ENCODE data around the gene GRAPL.
"Not testable (repeated sequence)": the region's sequence is repeated elsewhere in the genome, so short reads cannot be mapped to it uniquely, and the experiment has no call there.

GRAPL gene

GRCh38 chr17:19188870-19189708, 61.7 kb downstream of the GRAPL start:
- not testable (repeated sequence) for DNase-seq (ENCODE audit: low spot score)

GRCh38 chr17:19189781-19190405, 62.5 kb downstream of the GRAPL start:
- not testable (repeated sequence) for DNase-seq (ENCODE audit: low spot score)

- DNase-seq (ENCODE audit: low spot score) = not testable (repeated sequence)
These were observed 69.2 kb downstream of the GRAPL start for GRCh38 chr17:19196382-19197204.

- DNase-seq (ENCODE audit: low spot score) = not testable (repeated sequence)
These were observed 75.1 kb downstream of the GRAPL start for GRCh38 chr17:19202448-19202847.

- not testable (repeated sequence) for DNase-seq (ENCODE audit: low spot score)
These were observed 76.0 kb downstream of the GRAPL start for GRCh38 chr17:19203429-19203828.
